DMS153 treated with DMSO at 0.1 percent for 48 hours (cell line): ENCODE data around the gene ANKRD29.
"Not testable (repeated sequence)": the region's sequence is repeated elsewhere in the genome, so short reads cannot be mapped to it uniquely, and the experiment has no call there.

Experiments used
- DNase-seq: peaks from one replicate; lab custom pipeline; 2025; ENCODE audit not compliant: unreplicated experiment; lab: John Stamatoyannopoulos, UW

ANKRD29 gene

DNA sequence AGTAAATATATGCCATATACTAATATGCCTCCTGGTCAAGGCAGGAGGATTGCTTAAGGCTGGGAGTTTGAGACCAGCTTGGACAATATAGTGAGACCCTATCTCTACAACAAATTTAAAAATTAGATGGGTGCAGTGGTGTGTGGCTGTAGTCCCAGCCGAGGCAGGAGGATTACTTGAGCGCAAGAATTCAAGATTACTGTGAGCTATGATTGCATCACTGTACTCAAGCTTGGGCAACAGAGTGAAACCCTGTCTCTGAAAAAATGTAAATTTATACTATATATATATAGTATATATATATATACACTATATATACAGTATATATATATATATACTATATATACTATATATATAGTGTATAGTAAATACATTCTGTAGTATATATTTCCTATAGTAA is 46.5 kb downstream of the ANKRD29 start:
- DNase-seq = no peak

DNA sequence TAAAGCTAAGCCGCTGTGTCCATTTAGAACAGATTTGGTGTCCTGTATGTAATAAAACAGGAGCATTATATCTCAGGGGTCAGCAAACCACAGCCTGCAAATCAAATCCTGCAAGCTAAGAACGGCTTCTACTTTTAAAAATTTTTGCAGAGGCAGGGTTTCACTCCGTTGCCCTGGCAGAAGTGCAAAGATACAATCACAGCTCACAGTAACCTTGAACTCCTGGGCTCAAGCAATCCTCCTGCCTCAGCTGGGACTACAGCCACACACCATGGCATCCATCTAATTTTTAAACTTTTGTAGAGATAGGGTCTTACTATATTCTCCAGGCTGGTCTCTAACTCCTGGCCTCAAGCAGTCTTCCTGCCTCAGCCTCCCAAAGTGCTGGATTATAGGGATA is 47.8 kb downstream of the ANKRD29 start:
- DNase-seq = no peak

DNA sequence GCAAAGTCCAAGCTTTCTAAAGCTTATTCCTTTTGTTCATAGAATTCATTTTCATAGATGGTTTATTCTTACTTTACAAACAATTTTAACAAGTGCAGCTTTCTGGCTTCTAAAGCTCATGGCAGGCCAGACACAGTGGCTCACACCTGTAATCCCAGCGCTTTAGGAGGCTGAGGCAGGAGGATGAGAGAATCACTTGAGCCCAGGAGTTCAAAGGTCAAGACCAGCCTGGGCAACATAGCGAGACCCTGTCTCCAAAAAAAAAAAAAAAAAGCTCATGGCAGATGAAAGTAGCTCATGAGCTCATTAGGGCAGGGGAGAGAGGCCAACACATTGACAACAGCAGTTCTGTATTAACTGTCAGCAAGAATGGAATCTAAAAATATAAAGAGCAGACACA is 48.3 kb downstream of the ANKRD29 start:
- DNase-seq = no peak

DNA sequence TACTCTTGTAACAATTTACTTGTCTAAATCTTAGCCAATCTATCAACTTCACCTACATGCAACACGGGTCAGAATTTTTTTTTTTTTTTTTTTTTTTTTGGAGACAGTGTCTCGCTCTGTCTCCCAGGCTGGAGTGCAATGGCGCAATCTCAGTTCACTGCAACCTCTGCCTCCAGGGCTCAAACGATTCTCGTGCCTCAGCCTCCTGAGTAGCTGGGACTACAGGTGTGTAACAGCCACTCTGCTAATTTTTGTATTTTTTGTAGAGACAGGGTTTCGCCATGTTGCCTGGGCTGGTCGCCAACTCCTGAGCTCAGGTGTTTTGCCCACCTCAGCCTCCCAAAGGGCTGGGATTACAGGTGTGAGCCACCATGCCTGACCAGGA is 49.6 kb downstream of the ANKRD29 start:
- not testable (repeated sequence) for DNase-seq

DNA sequence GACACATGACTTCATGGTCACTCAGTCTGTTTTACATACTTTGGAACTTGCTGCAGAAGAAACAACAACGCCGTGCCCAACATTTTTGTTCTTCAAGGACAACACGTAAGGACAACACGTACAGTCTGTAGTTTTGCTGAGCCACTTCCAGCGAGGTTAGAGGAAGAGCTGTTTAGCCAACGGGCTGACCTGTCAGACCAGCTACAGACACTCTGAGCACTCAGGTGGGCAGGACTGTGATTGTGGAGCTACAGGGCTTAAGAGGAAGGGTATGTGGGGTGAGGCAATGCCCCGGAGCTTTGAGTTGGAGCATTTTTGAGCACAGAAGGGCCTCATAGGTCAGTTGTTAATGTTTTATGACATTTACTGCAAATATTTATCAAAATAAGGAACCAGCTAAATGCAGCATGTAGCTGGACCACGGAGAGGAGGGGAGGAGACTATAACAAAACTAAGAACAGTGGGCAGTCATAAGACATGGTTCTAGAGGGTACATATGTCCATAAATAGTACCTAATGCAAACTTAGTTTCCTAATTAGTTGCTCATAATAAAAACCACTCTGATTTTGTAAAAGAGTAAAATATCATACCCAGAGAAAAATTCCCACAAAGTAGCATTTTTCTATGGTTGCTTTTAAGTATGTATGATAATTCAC is 50.1 kb downstream of the ANKRD29 start:
- DNase-seq = no peak

DNA sequence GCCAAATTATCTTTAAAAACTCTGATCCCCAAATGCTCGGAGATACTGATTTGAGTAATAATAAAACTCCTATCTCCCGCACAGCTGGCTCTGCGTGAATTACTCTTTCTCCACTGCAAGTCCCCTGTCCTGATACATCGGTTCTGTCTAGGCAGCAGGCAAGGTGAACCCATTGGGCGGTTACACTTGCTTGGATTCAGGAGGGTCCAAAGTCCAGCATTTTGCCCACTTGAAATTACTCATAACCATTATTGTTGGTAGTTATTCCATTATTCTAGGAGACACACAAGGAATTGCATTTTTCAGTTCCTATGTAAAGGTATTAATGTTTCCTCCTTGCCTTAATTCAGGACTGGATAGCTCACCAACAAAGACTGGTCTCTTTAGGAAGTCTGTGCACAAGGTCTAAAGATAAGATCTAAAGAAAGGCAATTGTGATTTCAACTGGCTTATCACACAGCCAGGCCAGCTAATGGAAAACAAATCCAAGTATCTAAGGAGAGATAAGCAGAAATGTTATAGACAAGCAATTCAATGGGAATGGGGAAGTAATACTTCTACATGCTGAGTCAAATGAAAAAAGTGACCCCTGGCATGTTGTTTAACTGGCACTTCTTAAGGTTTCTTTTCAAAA is 53.2 kb downstream of the ANKRD29 start:
- no peak for DNase-seq

DNA sequence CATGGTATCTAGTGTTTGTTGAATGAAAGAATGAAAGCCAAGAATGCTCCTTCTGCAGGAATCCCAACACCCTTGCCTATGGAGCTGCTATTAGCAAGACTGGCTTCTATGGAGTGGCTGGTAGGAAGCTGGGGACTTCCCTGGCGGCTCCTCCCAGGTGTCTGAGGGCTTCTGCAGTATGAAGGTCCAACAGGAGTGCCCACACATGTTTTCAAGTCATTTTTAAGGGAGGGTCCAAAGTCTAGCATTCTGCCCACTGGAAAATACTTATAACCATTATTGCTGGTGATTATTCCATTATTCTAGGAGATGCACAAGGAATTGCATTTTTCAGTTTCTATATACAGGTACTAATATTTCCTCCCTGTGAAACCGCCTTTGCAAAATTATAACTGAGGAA is 54.5 kb downstream of the ANKRD29 start:
- DNase-seq = no peak

DNA sequence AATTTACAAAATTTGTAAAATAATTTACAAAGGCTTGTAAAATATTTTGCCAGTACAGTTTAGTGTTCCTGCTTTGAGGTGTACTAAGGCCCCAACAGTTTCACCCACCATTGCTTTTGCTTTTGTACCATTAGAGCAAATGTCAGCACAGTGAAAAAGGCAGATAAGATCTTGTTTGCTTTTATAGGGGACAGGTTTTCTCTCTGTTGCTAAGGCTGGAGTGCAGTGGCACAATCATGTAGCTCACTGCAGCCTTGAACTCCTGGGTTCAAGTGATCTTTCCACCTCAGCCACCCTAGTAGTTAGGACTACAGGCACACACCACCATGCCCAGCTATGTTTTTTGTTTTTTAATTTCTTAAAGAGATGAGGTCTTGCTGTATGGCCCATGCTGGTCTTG is 56.8 kb downstream of the ANKRD29 start:
- no peak for DNase-seq

DNA sequence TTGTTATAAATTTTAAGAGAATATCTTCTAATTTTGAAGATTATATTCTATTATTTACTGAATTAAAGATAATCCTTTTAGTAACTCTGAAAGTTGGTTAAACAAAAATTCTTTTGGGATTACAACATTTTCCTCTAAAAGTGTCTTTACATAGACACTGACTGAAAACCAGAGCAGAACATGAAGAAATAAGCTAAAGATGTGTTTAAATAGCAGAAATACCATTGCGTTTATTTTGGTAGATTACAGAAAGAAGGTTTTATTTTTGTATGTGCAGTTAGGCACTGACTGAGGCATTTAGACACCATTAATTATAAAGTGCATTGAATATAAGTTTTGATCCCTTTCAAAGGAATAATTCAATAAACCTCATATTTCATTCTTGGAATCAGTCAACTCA is 62.9 kb downstream of the ANKRD29 start:
- DNase-seq = no peak

DNA sequence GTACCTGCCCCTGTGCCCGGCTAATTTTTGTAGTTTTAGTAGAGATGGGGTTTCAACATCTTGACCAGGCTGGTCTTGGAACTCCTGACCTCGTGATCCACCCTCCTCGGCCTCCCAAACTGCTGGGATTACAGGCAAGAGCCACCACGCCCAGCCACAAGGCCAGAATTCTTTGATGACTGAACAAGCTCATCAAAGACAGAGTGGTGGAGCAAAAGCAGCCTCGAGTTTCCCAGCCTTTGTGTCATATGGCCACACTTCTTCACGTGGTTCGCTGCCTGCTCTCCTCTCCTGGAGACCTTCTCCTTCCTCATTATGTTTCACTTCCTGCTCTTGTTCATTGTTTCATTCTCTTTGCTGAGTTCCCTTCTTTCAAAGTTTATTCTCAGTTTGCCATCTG is 66.5 kb downstream of the ANKRD29 start:
- no peak for DNase-seq

DNA sequence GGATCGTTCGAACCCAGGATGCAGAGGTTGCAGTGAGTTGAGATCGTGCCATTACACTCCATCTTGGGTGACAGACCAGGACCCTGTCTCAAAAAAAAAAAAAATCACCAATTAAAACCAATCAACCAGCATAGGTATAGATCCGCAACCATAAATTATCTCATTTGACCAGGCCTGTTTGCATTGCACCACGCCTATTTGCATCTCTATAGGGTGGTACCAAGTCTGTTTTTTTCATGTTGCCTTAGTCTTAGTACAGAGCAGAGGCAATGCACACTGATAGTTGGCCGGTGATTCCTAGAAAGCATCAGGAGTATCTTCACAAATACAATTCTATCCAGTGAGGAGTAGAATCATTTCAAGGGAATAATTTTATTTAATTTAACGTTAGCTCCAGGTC is 67.1 kb downstream of the ANKRD29 start:
- no peak for DNase-seq

DNA sequence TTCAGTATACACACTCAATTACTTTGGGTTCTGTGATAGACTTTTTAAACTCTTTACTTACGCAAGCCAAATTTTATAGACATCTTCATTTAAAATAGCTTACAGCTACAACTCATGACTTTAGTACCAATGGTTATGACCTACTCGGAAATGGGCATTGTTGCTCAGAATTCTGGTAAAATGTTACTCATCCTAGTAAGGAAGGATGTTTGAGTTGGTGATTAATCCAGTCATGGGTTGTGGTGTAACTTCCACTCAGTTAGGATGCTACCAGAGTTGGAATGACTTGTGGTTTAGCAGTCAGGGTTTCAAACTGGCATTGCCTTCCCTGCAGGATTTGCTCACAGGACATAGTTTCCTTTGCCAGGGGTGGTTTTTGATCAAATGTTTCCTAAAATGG is 69.0 kb downstream of the ANKRD29 start:
- no peak for DNase-seq

DNA sequence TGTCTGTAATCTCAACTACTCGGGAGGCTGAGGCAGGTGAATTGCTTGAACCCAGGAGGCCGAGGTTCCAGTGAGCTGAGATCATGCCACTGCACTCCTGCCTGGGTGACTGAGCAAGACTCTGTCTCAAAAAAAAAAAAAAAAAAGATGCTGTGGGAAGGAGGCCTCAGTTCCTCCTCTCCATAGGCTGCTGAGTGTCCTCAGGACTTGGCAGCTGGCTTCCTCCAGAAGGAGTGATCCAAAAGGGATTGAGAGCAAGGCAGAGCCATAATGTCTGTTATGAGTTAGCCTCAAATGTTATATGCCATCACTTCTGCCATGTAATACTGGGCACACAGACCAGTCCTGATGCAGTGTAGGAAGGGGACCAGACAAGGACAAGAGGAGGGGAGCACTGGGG is 69.8 kb downstream of the ANKRD29 start:
- DNase-seq = no peak

DNA sequence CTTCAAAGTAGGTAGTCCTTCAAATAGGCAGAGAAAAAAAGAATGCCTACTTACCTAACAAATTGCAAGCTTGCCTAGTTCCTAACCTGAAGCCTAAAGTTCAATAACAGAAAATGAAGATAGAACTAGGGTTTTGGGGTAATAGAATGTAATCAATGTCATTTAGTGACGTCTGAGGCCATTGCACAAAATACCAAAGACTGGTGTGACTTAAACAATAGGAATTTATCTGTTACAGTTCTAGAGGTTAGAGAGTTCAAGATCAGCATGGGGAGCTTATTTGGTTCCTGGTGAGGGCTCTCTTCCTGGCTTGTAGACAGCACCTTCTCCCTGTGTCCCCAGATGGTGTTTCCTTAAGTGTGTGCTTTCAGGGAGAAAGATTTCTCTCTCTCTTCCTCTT is 71.7 kb downstream of the ANKRD29 start:
- DNase-seq = no peak

DNA sequence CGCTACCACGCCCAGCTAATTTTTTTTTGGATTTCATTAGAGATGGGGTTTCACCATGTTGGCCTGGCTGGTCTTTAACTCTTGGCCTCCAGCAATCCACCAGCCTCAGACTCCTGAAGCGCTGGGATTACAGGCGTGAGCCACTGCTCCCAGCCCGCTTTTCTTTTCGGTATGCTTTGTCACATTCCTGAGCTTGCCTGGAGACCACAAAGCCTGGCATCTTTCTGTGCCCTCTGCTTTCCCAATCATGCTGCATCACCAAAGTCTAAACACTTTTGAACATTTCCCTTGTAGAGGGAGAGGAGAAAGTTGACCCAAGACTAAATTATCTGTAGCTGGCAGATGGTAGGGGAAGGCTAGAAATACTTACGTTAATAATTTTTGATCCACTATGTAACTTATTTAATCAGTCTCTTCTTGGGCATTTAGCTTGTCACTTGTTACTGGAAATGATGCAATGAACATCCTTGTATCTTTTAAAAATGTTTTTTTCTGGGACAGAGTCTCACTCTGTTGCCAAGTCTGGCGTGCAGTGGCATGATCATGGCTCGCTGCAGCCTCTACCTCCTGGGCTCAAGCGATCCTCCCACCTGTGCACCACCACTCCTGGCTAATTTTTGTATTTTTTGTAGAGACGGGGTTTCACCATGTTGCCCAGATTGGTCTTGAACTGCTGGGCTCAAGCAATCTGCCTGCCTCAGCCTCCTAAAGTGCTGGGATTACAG is 73.7 kb downstream of the ANKRD29 start:
- DNase-seq = no peak

DNA sequence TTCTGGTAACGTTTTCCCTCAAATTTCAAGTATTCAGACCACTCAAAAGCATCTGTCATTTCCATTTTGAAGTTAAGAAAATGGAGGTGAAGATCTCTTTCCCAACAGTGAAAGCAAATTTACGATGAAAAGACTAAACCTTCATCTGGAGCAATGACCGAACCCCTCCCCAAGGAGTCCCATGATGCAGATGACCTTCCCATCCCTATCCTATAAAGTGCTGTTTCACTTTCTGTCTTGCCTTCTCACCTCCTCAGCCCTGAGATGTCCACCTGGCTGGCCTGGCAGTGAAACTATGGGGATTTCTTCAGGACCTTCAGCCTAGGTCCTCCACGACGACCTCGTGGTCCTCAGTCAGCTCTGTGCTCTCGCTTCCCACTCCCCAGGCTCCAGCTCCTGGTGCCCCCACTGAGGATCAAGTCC is 75.5 kb downstream of the ANKRD29 start:
- DNase-seq = no peak

DNA sequence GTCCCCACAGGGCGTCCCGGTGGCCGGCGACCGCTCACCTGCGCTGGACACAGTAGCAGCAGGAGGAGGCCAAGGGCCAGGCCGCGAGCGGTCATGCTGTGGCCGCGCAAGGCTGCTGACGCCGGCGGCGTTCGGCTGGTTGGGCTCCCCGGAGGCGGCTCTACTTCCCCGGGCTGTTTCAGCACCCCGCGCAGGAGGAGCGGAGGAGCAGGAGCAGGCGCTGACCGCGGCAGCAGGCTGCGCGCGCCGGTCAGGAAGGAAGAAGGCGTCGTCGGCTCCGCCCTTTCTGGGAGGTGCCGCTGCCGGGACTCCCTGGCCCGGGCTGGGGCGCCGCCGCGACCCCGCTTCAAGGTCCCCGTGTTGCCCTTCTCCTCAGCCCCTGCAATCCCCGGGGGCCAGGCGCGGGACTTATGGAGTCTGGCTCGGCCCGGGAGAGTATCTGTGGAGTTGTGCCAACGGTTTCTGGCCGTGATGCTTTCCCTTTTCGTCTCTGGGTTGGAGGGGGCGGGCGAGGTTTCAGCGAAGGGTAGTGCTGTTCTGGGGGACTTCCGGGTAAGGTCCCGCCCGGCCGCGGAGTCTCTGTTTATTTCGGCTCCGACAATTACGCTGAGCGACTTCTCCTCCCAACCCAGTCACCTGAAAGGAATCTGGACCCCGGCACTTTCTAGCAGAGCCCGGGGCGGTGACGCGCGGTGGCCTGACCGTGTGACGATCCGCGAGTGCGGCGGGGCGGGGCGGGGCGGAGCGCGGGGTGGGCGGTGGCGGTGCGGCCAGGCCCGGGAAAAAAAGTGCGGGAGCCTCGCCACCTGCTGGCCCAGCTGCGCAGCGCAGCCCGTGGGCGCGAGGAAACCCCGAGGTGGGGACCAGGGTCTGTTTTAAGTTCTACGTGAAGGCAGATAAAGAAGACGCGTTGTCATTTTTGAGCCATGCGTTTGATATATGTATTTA is 76.2 kb downstream of the ANKRD29 start, which contains the start of gene NPC1:
TSS of gene NPC1 (minus strand) at position 258 of the 948 bp plus-strand sequence. CDS start at position 95, 163 bp downstream.
- DNase-seq = peak; percentile 89

DNA sequence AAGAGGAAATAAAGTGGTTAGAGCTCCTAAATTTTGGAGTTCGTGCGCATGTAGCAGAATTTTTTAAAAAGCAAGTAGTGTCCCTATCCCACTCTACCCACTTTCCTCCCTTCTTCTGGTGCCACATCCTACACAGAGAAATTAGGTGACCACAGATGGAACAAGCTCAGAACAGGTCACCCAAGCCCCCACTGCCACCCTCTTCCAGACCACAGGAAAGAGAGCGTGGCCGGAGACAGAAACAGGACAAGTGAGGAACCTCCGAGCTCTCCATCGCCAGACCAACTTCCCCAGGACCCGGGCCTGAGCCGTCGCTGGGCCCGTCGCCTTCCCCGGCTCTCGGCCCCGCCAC is 76.8 kb downstream of the ANKRD29 start:
- no peak for DNase-seq

DNA sequence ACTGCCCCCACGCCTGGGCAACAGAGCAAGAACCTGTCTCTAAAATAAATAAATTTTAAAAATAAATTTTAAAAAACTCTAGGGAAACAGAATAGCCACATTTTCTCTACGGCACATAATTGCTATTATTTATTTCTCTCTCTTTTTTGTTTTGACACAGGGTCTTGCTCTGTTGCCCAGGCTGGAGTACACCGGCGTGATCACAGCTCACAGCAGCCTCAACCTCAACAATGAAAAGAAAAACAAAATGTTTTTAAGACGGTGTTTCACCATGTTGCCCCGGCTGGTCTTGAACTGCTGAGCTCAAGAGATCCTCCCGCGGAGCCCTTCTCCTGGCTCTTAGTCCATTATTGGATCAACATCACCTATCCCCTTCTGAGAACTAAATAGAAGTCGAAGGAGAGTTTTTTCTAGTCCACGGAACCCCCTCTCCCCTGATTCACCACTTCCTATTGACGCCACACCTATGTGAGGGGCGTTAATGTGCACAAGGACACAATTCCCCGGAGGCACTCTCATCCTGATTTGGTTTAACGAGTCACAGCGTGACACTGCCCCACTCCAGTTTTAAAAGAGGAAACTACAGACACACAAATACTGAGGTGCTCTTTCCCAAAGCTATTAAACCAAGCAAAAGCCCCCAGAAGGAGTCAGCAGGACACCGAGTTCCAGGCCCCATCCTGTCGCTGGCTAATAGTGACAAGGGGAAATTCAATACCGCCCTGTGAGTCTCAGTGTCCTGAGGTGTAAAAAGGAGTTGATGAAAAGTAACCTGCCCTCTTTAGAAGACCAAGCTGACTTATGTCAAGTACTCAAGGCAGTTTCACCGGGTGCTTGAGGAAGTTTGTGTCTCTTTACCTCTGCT is 77.5 kb downstream of the ANKRD29 start:
- DNase-seq = no peak
